Measurements from ENCODE around the gene MPV17.
"Not testable (repeated sequence)": the region's sequence is repeated elsewhere in the genome, so short reads cannot be mapped to it uniquely, and the experiment has no call there.

Gene MPV17, protein sequence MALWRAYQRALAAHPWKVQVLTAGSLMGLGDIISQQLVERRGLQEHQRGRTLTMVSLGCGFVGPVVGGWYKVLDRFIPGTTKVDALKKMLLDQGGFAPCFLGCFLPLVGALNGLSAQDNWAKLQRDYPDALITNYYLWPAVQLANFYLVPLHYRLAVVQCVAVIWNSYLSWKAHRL

GRCh38 chr2:27322766-27323595, at the start of gene MPV17:
Gene MPV17, minus strand, starts transcription at chr2:27323097. Its CDS starts 580 bp downstream, at chr2:27322517.
- DNase-seq = peak; percentile 92 to 93

GRCh38 chr2:27370816-27371620, 48.1 kb upstream of the MPV17 start:
- DNase-seq = peak; percentile 74 to 82
- TF ChIP-seq POLR2A (IDR thresholded peaks at IDR 0.05; ENCODE audit: low read length) = no peak
- TF ChIP-seq GATA1 (IDR thresholded peaks at IDR 0.05; ENCODE audit: low read depth, low read length) = no peak

More at GRCh38 chr2:27322766-27323595, at the start of gene MPV17:
- peak; percentile 95 for TF ChIP-seq POLR2A (IDR thresholded peaks at IDR 0.05; ENCODE audit: low read length)
- no peak for TF ChIP-seq GATA1 (IDR thresholded peaks at IDR 0.05; ENCODE audit: low read depth, low read length)

DNA sequence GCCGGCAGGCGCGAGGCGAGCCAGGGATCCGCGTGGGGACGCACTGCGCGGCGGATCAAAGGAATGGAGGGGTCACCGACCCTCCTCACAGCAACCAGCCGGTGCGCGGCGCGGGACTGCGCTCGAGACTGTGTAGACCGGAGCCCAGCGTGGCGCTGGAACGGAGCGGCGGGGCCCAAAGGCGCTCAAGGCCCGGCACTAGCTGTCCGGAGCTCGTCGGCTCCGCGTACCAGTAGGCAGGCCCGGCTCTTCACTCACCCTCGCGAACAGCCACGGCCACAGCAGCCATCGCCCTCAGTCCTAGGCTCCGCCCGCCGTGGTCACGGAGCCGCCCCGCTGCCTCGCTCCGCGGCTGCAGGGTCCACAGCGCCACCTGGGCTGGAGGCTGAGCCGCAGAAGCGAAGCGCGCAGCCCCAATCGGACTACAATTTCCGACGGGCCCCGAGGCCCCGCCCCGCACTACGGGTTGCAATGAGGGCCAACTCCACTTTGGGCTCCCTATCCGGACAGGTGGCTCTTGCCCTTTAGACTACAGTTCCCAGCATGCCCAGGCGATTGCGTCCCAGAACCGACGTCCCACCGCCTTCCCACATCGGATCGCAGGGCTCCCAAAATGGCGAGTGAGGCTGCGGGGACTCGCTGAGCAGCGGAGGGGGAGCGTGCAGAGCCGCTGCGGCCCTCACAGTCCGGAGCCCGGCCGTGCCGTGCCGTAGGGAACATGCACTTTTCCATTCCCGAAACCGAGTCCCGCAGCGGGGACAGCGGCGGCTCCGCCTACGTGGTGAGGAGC, 47.3 kb upstream of the MPV17 start, which contains the start of the genes EIF2B4 and SNX17:
Gene EIF2B4 (minus strand): TSS at position 313 of the 790 bp plus-strand sequence. CDS start 24 bp downstream, at position 289.
Gene SNX17 (plus strand): TSS at position 591 of the 790 bp plus-strand sequence. CDS start 128 bp downstream, at position 719.
- DNase-seq = peak; percentile 99
- peak; percentile 89 for TF ChIP-seq POLR2A (IDR thresholded peaks at IDR 0.05; ENCODE audit: low read length)
- no peak for TF ChIP-seq GATA1 (IDR thresholded peaks at IDR 0.05; ENCODE audit: low read depth, low read length)

DNA sequence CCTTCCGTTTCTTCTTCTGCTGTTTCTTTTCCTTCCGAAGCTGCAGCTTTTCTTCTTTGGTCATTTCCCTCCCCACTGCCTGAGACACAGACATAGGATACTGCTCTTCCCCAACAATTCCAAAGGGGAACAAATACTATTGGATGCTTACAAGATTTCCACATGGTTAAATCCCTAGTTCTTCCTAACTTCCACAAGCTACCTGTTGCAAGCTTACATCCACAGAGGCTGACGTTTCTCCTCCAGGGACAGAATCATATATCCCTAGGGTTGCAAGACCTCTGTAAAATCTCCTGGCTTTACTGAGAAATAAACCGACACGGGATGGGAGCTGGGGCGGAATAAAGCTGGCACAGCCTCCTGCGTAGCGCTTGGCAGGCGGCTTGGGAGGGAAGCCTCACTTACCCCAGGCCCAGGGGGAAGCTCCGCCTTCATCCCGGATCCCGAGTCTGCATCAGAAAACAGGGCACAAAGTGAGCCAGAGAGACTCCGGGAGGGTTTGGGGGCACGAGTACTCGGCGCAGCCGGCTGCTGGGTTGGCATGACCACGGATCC, 46.7 kb upstream of the MPV17 start:
- DNase-seq = no peak
- no peak for TF ChIP-seq GATA1 (IDR thresholded peaks at IDR 0.05; ENCODE audit: low read depth, low read length)
- TF ChIP-seq POLR2A (IDR thresholded peaks at IDR 0.05; ENCODE audit: low read length) = no peak

DNA sequence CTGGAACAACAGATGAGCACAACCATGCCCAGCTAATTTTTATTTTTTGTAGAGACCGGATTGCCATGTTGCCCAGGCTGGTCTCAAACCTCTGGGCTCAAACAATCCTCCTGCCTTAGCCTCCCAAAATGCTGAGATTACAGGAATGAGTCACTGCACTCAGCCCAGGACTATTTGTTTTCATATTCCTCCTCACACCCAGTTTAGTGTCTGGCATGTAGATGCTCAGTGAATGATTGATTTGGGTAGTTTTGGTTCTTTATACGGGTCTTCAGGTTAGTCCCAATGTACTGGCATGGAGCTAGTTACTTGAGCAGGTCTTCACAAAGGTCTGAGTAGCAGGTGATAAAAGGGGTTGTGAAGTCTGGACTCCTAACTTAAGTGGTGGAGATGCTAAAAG, 41.0 kb upstream of the MPV17 start:
- no peak for DNase-seq
- TF ChIP-seq POLR2A (IDR thresholded peaks at IDR 0.05; ENCODE audit: low read length) (no peak), GATA1 (IDR thresholded peaks at IDR 0.05; ENCODE audit: low read depth, low read length) (no peak)

DNA sequence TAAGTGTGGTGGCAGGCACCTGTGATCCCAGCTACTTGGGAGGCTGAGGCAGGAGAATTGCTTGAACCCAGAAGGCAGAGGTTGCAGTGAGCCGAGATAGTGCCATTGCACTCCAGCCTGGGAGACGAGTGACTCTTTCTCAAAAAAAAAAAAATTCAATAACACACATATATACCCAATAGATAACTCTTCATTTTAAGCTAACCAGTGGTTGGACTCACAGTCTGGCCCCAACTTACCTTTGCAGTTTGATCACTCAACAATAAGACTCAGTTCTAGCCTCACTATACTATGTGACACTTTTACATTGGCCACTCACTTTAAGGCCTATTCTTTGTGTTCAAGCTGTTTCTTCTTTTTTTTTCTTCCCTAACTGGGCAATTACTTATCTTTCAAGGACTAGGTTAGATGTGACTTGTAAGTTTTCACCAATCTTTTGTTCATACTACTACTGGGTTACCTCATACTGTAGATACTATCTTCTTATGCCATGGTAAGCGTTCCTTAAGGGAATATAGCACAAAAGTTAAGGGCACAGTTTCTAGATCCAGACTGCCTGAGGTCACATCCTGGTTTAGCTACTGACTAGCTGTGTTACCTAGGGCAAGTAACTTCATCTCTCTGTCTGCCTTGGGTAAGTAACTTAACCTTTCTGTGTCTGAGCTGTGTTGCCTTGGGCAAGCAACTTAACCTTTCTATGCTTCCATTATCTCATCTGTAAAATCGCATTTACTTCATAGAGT, 40.0 kb upstream of the MPV17 start:
- DNase-seq = no peak
- TF ChIP-seq GATA1 (IDR thresholded peaks at IDR 0.05; ENCODE audit: low read depth, low read length) = no peak
- peak; percentile 18 for TF ChIP-seq POLR2A (IDR thresholded peaks at IDR 0.05; ENCODE audit: low read length)

- peak; percentile 84 for TF ChIP-seq POLR2A (IDR thresholded peaks at IDR 0.05; ENCODE audit: low read length)
- TF ChIP-seq GATA1 (IDR thresholded peaks at IDR 0.05; ENCODE audit: low read depth, low read length) = no peak
- peak; percentile 97 to 98 for DNase-seq
These were observed 33.7 kb upstream of the MPV17 start, which contains the start of gene GTF3C2 for GRCh38 chr2:27356382-27357181. Gene GTF3C2, minus strand, starts transcription at chr2:27356764. Its CDS starts 13,210 bp downstream, at chr2:27343554.

- peak; percentile 85 to 87 for DNase-seq
- TF ChIP-seq POLR2A (IDR thresholded peaks at IDR 0.05; ENCODE audit: low read length) = no peak
- TF ChIP-seq GATA1 (IDR thresholded peaks at IDR 0.05; ENCODE audit: low read depth, low read length) = no peak
These were observed 33.1 kb upstream of the MPV17 start for GRCh38 chr2:27356056-27356381.

DNA sequence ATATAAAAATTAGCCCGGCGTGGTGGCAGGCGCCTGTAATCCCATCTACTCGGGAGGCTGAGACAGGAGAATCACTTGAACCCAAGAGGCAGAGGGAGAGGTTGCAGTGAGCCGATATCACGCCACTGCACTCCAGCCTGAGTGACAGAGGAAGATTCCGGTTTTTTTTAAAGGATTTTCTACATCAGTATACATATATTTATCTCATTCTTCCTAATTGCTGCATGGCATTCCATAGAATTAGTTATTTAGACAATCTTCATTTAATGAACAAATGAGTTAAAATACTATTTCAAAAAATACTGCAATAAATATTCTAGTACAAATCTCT, 31.7 kb upstream of the MPV17 start:
- TF ChIP-seq GATA1 (IDR thresholded peaks at IDR 0.05; ENCODE audit: low read depth, low read length) = no peak
- no peak for TF ChIP-seq POLR2A (IDR thresholded peaks at IDR 0.05; ENCODE audit: low read length)
- DNase-seq = no peak

DNA sequence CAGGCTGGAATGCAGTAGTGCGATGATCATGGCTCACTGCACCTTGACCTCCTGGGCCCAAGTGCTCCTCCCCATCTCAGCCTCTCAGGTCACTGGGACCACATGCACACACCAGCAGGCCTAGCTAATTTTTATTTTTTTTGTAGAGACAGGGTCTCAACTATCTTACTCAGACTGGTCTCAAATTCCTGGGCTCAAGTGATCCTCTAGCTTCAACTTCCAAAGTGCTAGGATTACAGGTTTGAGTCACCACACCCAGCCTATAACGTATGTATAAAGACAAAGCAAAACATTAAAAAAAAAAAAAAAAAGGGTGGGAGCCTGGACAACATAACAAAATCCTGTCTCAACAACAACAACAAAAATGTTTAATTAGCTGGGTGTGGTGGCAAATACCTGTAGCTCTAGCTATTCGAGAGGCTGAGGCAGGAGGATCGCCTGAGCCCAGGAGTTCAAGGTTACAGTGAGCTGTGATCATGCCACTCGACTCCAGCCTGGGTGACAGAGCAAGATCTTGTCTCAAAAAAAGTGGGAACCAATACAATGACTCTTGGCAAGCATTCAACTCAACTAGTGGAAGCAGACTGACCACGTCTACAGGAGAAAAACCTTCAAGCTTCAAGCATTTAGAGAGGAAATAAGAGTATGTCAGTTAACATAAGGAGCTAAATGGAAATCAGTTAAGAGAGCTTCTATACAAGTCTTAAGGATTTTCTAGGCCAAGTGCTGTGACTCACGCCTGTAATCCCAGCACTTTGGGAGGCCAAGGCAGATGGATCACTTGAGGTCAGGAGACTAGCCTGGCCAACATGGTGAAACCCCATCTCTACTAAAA, 31.1 kb upstream of the MPV17 start:
- no peak for TF ChIP-seq GATA1 (IDR thresholded peaks at IDR 0.05; ENCODE audit: low read depth, low read length)
- no peak for TF ChIP-seq POLR2A (IDR thresholded peaks at IDR 0.05; ENCODE audit: low read length)
- DNase-seq = peak; percentile 60 to 76

DNA sequence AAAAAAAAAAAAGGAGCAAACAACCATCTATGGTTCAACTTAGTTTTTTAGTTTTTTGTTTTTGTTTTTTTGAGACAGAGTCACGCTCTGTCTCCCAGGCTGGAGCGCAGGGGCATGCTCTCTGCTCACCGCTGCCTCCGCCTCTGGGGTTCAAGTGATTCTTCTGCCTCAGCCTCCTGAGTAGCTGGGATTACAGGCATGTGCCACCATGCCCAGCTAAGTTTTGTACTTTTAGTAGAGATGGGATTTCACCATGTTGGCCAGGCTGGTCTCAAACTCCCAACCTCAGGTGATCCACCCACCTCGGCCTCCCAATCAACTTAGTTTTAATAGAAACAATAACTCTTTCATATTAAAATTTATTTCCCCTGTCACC, 30.5 kb upstream of the MPV17 start:
- not testable (repeated sequence) for DNase-seq
